AML-193 (cell line): ENCODE measurements around the gene TOMM20.
"Not testable (repeated sequence)": the region's sequence is repeated elsewhere in the genome, so short reads cannot be mapped to it uniquely, and the experiment has no call there.

Experiments
- DNase-seq, 2 experiments: peaks; one replicate each; lab custom pipeline; 2025; lab: John Stamatoyannopoulos, UW

The TOMM20 gene

DNA sequence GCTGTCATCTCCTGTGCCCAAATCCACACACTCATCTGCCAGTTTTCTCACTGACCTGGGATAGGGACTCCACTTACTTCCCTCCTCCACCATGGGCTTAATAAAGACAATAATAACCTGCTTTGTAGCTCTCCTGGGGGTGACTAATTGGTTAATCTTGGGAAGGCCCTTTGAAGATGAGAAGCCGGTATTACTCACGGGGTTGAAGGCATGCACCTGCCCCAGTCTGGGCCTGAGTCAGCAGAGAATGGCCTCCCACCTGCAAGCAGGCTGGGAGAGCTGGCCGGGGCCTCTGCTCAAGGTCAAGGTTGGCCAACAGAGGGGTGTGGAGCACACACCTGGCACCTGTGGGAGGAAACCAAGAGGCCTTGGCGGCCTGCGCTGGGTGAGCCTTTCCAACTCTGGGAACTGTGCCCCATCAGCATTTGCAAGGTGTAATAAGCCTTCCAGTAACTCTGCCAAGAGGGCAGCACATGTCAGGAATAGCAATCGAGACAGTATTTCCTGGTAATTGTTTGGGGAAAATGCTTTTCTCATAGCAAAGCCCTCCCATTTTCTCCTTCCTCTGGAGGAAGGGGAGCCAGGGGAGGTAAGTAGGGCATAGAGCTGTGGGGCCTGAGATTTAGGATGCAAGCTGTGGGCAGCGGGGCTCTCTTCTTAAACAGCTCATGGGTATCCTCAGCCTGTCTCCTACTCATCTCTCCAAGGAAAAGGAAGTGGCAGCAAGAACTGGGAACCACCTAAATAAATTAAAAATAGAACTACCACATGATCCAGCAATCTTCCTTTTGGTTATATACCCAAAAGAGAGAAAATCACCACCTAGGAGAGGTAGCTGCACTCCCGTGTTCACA lies 49.0 kb downstream of the TOMM20 start:
- DNase-seq, result no peak

DNA sequence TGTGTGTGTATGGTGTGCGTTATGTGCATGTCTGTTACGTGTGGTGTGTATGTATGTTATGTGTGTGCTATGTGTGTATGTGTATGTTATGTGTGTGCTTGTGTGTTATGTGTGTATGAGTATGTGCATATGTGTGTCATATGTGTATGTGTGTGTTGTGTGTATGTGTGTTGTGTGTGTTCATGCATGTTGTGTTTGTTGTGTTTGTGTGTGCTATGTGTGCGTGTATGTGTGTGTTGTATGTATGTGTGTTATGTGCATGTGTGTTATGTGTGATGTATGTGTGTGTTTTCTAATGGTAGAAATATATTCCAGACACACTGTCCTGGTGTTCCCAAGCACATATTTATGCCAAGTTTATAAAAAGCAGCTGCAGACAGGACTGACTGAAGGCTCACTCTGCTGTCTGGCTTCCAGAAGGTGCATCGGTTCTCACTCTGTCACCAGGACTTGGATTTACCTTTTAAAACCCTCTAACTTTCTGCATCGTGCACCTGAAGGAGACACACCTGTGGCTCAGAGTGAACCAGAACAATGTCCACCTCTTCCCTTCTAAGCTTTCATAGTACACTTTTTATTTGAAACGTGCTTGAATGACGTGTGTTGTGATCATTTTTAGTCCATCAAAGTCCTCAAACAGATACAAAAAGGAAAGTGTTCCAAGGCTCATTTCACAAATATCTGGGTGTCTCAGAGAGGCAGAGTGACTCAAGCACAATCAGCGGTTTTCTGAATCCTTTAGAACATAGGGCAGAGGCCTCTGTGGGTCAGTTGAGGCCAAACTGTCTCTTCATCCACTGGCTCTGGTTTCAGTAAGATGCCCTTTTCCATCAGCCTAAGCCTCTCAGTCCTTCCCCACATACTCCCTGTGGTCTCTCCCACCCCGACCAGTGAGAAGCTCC lies 49.9 kb downstream of the TOMM20 start:
- DNase-seq, result no peak

DNA sequence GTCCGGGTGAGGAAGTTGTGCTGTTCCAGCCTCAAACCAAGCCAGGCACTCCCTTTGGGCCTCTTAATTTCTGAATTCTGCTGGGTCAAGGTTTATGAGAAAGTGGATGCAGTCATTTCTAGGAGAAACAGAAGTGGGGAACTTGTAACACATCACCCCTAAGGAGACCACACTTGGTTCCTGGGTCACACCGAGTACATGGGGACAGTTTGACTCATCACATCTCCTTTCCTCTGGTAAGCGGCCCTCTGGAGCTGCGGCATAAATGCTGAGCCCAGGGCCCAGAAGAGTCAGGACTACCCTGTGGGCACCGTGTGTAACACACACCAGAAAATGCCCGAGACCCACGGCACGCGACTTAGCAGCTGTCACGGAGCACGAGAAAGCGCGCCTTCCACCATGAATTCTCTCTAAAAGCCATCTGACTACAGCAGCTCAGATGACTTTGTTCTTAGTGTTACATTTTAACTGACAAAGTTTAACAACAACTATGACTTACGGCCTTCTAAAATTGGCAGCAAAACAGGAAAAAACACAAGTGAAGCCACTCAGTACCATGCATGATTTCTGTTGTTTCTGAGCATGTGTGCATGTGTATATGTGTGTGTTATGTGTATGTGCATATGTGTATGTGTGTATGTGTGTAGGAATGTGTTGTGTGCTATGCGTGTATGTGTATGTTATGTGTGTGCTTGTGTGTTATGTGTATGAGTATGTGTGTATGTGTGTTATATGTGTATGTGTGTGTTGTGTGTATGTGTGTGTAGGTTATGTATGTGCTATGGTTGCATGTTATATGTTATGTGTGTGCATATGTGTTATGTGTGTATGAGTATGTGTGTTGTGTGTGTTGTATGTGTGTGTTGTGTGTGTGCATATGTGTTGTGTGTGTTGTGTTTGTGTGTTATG lies 50.8 kb downstream of the TOMM20 start:
- DNase-seq, result no peak

DNA sequence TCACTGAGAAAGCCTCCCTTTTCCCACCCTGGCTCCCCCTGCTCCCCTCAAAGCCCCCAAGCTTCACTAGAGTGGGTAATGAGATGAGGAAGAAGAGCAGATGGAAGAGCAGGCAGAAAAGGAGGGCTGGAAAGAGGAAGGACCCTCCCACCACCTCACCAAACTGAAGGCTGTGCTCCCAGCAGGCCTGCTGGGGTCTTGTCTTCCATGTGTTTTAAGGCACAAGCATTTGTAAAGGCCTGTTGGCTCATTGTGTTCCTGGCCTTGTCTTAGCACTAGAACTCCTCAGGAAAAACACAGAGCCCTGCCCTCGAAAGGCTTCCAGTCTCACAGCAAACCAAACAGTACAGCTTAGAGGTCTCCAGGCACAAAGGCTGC lies 51.5 kb downstream of the TOMM20 start:
- DNase-seq, result no peak

DNA sequence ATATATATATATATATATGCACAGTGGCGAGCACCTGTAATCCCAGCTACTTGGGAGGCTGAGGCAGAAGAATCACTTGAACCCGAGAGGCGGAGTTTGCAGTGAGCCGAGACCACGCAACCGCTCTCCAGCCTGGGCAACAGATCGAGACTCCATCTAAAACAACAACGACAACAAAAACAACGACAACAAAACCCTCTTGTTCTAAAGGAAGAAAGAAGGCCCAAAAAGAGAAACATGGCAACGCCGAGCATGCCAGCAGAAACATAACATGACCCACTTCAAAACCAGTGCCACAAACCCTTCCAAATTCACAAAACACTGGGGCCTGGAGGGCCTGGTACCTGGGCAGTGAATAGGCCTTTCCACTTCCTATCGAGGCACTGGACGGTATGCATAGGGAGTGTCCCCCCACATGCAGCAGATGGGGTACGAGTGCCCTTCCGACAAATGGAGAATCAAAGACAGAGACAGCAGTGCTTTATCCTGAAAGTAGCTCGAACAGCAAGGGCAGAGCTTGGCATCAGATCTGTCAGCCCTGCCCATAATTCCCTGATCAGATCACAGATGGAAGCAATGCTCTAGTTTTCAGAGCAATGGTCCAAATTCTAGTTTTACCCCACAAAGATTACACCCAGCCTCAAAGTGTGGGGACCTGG lies 52.0 kb downstream of the TOMM20 start:
- DNase-seq, result no peak

DNA sequence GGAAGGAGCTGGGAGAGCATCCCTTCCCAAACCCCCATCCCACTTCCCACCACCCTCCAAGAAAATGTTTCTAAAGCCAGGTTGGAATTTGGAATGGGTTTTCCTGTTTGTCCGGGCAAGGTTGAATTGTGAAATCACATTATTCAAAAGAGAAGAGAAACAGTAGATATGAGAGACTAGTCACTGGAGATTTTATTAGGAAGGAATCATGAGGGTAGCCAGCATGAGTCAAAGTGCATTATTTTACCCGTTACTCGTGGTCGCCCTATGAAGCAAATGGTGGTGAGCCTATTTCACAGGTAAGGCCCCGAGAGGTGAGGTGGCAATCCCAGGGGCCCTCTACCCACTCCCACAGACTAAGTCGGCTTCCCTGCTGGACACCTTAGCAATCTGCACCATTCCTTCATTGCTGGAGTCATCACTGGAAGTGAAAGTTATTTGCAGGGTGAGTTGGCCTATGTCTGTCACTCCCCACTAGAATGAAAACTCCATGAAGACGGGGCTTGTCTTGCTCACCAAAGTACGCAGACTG lies 52.8 kb downstream of the TOMM20 start:
- DNase-seq, result no peak

DNA sequence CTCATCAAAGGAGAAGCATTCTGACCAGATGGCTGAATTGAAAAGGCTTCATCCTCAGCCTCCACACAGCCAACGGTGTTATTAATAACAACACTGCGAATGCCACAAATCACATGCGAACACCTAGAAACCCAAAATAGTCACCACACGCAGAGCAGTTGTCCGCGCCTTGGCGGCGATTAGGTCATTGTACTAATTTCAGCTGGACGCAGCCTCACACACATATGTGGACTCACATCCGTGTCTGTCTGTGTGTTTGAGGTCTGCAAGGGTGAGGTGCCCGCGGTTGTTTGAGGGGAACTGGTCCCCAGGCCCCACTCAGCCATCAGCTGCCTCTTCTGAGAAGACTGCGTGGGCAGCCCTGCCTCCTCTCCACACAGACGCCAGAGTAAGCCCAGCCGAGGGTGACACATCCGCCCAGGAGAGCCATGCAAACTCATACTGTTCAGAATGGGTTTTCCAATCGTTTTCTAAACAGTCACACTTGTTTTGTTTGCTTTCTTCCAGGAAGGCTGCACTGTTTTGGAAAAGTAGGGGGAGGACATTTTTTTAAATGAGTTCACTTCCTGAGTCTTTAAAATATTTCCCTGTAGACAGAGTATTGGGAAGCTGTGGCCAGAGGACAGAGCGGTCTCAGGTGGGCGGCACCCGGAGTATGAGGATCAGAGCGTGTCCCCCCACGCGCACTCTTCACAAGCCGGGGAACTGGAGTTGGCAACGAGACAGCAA lies 53.4 kb downstream of the TOMM20 start:
- DNase-seq, result no peak

DNA sequence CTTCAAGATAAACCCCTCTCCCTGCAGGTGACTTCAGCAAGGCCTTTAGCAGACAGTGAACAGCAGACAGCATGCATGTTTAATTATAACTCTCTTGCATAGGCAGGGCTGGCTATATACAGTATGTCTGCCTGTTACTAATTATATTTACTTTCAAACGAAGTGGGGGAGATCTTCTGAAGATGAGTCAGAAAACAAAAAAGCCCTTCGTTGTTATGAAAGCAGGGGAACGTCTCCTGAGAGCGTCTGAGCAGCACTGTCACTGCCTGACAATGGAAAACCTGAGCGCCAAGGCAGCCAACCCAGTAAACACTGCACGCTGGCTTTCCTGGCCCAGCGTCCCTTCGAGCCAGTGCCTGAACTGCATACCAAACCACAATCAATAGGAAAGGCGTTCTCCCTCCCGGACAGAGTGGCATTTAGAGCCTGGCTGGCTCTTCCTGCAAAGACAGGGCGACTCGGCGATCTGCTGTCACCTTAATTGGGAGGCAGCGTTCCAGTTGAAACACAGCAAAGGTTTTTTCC lies 54.1 kb downstream of the TOMM20 start:
- DNase-seq, result no peak

DNA sequence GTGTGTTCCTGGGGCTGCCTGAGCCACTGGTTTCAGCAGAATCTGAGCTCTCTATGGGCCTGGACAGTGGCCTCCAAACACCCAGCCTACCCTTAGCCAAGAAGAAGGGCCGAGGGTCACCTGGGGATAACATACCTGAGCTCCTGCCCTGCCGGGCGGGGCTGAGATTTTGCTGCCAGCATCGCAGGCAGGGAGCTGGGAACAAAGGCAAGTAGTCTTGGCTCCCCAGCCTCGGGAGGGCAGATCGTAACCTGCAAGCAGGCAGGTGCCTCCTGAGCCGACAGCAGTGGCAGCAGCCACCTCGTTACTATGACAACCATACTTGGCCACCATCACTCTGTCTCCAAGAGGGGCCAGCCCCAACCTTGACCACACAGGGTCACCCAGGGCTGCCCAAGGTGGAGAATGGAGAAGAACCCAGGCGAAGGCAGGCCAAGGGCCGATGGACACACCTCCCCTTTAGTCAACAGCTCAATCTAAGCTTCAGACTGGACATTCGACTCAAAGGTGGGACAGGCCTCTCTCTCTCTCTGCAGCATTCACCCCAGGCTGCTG lies 54.6 kb downstream of the TOMM20 start:
- no peak for DNase-seq

DNA sequence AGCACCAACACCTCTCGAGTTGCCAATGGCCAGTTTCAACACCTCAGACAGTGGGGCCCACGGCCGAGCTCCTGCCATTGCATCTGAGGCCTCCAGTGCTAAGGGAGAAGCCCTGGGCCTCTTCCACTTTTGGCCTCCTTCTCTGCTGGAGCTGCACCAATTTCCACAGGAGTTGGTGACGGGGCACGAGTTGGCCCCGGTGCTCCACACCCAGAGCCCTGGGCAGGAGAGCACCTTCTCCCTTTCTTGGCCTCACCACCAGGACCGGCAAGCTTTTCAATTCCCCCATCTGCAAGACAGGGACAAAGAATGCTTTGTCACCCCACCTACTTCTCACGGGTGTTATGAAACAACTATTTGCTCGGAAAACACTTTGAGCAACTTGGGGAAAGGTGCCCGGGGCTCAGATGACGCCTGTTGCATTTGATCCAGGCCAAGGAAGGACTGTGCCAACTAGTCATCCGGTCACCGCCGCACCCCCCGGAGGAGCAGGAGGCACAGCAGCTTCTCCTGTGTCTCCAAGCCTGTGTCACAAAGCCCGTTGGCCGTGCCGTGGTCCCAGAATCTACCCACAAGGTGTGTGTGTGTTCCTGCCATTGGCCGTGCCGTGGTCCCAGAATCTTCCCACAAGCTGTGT lies 55.2 kb downstream of the TOMM20 start:
- DNase-seq, result no peak

DNA sequence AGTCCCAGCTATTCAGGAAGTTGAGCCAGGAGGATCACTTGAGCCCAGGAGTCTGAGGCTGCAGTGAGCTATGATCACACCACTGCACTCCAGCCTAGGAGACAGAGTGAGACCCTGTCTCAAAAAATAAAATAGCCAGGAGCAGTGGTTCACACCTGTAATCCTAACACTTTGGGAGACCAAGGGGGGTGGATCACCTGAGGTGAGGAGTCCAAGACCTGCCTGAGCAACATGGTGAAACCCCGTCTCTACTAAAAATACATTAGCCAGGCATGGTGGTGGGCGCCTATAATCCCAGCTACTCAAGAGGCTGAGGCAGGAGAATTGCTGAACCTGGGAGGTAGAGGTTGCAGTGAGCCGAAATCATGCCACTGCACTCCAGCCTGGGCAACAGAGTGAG lies 56.1 kb downstream of the TOMM20 start:
- DNase-seq, result not testable (repeated sequence)

DNA sequence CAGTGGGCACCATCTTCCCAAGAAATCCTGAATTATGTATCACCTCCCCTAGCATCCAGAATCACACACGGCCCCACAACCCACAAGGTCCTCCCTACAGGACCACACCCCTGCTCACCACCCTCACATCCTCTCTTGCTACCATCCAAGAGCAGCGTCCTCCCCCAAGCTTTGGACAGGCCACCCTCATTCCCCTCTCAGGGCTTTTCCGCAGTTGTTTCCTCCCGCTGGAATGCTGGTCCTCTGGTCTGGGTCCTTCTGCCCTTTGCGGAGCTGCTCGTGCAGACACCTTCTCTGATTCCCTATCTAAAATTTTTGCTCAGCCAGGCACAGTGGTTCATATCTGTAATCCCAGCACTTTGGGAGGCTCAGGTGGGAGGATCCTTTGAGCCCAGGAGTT lies 56.5 kb downstream of the TOMM20 start:
- DNase-seq, result no peak

DNA sequence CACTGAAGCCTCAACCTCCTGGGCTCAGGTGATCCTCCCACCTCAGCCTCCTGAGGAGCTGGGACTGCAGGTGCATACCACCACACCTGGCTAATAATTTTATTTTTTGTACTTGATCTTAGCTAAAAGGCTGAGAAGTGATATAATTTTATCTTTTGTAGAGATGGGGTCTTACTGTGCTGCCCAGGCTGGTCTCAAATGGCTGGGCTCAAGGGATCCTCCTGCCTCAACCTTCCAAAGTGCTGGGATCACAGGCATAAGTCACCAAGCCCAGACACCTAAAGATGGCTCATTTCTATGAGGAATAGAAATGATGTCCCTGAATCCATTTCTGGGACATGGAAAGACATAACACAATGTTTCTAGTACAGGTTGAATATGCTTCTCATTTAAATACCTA lies 57.8 kb downstream of the TOMM20 start:
- DNase-seq, result no peak

DNA sequence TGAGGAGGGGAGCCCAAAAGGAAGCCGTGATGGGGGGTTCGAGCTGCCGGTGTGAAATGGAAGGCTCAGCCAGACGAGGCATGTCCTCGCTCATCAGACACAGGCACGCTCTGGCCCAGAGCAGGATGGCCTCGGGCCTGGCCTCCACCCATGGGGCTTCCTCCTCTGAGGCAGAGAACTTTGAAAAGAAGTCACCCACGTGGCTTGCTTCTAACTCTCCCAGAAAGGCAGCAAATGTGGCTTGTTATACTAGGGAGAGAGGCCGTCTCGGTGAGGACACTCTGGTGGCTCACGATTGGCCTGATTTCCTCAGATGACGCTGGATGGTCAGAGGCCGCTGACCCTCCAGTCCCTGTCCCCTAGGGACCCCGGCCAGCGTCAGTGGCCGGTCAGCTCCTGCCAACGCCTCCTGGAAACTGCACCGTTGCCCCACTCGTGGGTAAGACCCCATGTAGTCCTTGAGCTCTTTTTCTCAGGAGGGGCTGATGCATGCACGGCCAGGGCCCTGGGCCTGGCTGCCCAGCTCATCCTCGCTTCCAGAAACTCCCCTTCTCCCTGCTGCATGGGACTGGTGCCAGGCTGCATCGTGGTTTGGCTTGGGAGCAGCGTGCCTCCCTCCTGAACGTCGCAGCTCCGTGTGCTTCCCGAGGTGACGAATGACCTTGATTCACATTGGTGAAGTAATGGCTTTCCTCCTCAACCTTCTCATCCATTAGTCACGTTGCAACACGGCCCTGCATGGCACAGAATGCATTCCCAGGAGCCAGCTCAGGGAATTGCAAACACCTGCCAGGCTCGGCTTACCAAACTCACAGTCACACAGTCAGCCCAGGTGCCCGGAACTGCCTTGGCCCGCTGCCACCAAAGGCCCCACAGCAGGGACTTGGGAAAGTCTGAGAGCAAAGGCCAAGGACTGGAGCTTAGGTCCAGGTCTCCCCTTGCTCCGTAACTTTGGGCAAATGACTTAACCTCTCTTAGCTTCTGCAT lies 58.8 kb downstream of the TOMM20 start:
- DNase-seq, result no peak

DNA sequence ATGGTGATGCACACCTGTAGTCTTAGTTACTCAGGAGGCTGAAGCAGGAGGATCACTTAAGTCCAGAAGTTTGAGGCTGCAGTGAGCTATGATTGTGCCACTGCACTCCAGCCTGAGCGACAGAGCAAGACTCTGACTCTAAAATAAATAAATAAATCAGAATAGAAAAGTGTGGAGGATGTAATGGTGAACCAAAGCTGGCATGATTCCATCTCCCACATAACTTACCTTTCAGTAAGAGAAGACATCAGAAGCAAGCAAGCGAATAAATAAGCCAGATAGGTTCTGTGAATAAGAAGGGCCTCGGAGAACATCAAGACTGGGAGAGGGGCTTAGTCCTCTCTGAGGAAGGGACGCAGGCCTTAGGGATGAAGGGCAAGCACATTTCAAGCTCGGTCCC lies 59.5 kb downstream of the TOMM20 start:
- DNase-seq, result no peak

DNA sequence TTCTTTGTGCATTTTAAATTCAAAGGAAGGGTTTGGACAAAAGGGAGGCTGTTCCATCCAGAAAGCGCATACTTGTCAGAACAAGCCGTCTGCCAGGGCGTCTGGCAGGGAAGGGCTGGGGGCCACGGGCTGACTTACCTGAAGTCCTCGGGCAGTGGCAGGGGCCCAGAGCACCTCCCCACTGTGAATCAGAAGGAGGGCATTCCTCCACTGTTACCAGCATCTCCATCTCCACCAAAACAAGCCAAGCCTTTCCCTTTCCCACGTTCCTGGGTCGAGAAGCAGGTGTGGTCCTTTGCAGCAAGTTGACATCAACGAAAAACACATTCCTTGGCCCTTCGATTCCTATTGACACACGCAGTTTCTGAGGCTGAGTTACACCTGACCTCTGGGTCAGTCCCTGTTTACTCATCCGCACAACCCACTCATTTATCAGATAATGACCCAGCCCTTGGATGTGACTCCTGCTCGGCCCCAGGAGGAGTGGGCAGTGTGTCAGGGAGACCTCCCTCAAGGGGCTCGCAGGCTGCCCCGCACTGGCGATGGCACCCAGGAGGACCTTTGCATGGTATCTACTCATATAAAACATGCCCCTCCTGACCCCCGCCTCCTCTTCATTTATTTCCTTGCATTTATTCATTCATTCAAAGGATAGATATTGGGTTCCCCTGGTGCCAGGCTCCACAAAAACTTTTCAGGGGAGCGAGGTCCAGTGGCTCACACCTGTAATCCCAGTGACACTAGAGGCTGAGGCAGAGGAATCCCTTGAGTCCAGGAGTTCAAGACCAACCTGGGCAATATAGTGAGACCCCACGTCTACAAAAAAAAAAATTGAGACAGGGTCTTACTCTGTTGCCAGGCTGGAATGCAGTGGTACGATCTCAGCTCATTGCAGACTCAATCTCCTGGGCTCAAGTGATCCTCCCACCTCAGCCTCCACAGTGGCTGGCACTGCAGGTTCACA lies 60.2 kb downstream of the TOMM20 start:
- DNase-seq, result no peak
